Dermis blood vessel endothelial cell (primary cell): ENCODE measurements around the gene SLC14A1. TPM values are rescaled to one million over a fixed set of nuclear protein-coding genes. Genes with fewer than 3 reads are reported as not detected.

Experiments used
- DNase-seq: peaks from one replicate; pipeline ENCODE4 v3.0.0; 2010
- total RNA-seq: library from RNA; depleted of rRNA; stranded (reverse); fragments of >200 nt; gene quantifications from 2 replicates; pipeline ENCODE4 v1.2.3, GENCODE V29; 2014

Gene SLC14A1
- not detected in 2 replicates for total RNA-seq

DNA sequence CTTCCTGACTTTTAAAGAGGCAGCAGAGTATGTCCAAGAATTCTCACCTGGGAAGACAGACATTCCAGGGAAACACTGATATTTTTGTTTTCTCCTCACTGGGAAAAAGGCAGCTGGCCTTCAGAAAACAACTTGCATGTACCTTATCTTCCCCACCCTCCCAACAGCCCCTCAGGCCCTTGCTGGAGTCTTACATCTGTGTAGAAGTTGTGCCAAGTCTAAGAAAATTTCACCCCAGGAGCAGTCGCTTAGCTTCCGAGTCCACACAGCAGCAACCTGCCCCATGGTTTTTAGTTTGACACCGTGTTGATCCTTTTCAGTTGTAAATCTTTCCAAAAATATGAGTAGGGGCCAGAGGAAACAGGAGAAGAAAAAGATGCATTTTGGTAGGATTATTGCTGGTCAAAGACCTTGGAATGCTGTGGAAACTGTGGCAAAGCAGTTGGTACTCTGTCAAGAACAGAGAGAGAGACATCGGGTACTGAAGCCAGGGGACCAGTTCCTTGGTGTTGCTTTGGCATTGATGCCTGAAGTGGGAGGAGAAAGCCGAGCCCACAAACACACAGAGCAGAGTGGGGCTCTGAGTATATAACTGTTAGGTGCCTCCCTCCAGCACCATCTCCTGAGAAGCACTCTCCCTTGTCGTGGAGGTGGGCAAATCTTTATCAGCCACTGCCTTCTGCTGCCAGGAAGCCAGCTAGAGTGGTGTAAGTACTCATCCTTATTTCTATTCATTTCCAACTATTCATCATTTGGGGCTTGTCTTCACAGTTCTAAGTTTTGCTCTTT is at the start of gene SLC14A1:
Gene SLC14A1, plus strand, starts transcription at position 615 of the 789 bp plus-strand sequence. CDS start 6,140 bp downstream, outside the sequence.
- DNase-seq = no peak

DNA sequence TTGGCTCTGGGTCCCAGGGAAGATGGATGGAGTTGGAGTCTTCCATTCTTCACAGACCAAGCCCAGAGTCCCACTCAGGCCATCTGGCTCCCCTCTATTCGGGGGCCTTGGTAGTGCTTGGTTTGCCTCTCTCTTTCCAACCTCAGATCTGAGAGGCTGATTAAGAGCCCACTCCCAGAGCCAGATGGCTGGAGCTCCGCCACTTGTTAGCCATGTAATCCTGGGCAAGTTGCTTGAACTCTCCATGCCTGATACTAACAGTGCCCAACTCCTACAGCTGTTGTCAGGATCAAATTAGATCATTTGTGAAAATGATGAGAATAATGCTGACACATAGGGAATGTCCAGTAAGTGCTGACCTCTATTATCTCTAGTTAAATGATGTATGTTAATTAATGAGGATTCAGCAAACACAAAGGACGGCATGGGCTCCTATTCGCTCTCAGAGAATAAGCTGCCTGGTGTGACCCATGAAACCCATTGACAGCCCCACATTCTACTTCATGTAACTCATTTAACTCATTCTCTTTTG is 46.6 kb upstream of the SLC14A1 start:
- no peak for DNase-seq

DNA sequence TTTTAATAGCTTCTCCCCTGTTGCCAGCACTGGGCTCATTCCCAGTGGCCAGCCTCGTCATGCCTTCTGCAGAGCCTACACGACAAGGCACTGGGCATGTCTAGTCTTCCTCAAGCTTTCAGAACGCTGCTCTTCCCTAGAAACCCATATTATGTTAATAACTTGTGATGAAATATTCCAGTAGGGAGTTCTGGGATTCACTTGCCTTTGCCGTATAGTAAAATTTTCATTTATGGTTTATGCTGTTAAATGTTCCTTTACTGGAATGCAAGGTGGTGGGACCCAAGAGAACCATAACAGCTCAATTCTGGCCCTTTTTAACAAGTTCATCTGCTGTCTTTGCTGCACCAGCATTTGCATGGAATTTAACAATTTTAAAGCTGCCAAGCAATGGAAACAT is 45.5 kb upstream of the SLC14A1 start:
- DNase-seq = no peak

DNA sequence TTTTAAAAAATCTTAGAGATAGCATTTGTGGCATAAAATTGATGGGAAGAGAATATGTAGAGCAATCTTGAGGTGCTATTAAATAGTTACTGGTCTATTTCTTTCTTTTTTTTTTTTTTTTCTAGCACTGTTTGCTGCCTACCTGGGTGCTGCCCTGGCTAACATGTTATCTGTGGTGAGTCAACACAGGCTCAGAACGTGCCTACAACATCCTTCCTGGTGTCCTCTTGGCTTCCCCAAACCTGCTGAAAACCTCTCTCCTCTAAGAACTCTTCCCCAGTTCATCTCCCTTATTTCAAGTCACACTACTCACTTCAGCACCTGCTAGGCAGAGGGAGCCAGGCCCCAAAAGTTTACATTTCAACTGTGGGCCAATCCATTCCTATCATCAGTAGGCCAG is 45.1 kb upstream of the SLC14A1 start:
- no peak for DNase-seq

DNA sequence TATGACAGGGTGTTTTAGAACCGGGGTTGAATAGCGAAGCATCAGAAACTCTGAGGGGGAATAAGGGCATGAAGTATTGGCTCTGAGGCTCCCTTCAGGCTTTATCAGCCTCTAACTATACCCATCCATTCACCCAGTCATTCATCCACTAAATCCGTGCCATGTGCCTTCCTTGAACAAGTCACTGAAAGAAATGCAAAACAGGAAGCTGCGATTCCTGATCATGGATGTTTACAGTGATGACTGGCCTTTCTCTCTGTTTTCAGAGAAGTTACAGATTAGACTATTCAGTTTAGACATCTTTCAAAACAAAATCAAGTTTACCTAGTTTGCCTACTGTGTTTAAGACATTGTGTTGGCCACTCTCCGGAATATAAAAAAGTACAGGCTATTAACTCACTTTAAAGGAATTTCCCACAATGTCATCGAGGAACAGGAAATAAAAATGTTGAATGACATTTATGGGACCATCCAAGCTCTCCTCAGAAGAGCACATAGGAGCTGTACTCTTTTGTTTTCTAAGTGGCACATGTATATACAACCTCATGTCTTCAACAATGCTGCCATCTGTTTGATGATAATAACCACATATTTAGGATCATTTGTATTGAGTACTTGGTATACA is 43.8 kb upstream of the SLC14A1 start:
- DNase-seq = no peak

- DNase-seq = no peak
Measured at GRCh38 chr18:45682181-45682580, 41.8 kb upstream of the SLC14A1 start.

DNA sequence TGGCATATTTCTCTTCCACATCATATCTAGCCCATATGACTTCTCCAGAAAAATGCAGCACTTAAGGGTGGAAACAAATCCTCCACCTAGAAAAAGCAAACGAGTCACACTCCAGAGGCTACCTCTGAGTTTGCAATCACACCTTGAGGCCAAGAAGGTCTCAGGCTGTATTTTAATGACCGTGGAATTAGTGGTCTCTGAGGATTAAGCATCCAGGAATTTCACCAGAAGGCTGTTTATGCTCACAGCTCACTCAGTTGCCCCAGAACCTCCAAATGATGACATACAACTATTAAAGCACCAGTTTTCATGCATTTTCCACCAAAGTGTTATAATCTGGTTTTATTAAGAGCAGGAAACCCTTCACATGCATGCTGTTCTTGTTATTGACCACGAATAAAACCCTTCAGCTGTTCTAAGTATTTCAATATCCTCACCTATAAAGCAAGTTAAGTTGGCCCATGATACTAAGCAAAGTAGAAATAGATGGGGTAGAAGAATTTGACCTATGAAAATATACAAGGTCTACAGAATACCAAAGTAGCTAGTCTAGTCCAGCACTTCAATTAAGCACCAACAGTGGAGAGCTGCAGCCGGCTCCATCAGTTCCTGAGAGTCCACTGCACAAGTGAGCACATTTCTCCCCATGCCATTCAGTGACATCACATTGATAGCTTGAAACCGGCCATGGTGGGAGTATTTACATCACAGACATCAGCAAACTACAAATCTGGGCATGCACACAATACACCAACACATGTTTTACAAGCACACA is 39.5 kb upstream of the SLC14A1 start:
- no peak for DNase-seq

- no peak for DNase-seq
Measured at GRCh38 chr18:45686891-45687611, 36.9 kb upstream of the SLC14A1 start.

DNA sequence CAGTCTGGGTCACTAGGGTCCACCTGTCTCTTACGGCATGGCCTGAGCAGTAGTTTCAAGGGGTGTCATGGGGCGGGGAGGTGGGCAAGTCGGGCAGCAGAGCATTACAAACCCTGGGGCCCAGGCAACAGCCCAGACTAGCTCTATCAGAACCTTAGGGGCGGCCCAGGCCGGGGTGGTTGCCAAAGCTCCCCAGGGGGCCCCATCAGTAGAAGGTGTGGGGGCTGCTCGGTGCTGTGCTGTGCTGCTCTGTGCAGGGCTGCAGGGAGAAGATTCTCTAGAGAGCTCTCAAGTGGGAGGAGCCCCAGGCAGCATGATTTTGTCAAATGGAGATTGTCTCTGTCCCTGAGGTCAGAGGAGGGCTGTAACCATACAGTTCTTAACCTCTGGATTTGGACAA is 36.4 kb upstream of the SLC14A1 start:
- DNase-seq = no peak

GRCh38 chr18:45688113-45688512 is 35.9 kb upstream of the SLC14A1 start:
- no peak for DNase-seq

DNA sequence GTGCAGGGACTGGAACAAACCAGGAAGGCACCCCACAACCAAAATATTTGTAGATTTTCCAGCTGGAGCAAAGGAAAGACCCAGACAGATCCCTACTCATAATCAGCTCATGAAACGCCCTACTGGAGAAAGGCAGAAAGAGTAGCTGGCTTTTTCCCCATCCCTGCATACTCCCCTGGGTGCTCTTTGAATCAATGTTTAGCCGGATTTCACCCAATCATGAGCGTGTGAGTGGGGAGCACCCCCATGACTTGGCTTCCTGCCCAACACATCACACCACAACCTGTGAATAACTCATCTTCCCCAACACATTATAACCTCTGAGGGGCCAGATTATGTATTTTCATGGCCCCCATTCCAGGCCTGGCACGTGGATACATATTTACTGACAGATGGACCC is 35.1 kb upstream of the SLC14A1 start:
- no peak for DNase-seq

- no peak for DNase-seq
Measured at GRCh38 chr18:45689396-45689795, 34.6 kb upstream of the SLC14A1 start.

DNA sequence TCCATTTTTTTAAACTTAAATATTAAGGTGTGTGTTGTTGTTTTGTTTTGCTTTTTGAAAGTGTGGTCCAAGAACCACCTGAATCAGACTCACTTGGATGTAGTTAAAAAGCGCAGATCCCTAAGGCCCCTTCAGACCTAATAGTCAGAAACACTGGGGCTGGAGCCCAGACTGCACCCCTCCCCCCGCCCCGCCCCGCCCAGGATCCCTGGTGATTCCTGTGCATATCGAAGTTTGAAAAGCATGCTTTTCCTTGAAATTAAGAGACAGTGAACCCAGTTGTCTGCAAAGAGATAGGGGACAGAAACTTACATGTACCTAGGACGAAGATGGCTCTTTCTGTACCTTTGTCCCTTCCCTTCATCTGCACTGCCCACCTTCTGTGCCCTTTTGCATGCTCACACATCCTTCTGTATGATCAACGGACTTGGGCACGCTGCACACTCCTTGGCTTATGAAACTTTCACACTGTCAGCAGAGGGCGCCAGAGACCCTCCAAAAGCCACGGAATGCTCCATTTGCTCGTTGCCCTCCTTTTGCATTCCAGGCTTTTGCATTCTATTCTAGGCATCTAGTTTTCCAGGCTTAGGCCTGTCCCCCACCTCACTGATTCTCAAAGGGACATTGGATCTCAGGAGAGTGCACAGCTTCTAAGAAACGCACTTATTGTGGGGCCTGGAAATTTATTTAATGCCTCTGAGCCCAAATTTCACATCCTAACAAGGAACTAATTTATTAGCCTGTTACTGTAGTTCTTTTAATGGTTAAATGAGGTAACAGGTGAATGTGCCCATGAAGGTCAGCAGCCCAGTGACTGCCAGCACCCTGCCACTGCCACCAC is 32.8 kb upstream of the SLC14A1 start:
- DNase-seq = peak; percentile 84

GRCh38 chr18:45691816-45692179 is 32.2 kb upstream of the SLC14A1 start:
- DNase-seq = no peak

DNA sequence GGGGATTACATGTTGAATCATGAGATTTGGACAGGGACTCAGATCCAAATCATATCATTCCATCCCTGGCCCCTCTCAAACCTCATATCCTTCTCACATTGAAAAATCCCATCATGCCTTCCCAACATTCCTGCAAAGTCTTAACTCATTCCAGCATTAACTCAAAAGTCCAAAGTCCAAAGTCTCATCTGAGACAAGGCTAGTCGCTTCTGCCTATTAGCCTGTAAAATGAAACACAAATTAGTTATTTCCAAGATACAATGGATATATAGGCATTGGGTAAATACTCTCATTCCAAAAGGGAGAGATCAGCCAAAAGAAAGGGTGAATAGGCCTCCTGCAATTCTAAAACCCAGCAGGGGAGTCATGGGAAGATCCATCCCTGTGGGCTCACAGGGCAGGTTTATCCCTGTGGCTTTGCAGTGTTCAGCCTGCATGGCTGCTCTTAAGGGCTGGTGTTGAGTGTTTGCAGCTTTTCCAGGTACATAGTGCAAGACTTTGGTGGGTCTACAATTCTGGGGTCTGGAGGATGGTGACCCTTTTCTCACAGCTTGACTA is 21.2 kb upstream of the SLC14A1 start:
- DNase-seq = no peak

DNA sequence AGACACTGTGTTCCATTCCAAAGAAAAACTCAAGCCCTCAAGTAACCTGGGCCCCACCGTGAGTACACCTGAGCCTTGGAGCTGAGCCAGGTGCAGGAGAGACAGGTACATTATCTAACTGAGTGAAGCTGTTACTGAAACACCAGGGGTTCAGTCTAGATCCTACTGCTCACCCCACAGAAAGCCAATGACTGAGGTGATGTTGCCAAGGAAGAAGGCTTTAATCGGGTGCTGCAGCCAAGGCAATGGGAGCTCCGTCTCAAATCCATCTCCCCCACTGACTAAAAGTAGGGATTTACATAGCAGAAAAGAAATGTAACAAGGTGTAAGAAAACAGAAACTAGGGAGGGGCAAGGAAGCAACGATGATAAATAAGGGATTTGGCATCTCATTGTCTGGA is 15.2 kb upstream of the SLC14A1 start:
- no peak for DNase-seq

DNA sequence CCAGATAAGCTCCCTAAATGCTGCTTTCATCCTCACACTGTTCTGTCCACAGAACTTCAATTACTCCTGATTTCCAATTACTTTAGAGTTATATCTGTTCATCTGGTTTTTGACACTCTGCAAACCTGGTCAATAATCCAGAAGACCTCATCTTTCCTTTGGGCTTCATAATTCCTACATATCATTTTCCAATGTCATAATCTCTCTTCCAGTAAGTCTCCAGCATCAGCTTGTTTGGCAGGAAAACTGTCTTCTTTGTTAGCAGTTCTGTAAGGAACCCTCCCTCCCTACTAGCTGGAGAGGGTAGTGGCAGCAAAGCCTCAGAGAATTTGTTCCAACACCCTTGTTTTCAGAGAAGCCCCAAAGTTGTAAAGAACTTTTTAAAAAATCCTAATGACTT is 11.9 kb upstream of the SLC14A1 start:
- no peak for DNase-seq

GRCh38 chr18:45713239-45713638 is 10.7 kb upstream of the SLC14A1 start:
- no peak for DNase-seq

DNA sequence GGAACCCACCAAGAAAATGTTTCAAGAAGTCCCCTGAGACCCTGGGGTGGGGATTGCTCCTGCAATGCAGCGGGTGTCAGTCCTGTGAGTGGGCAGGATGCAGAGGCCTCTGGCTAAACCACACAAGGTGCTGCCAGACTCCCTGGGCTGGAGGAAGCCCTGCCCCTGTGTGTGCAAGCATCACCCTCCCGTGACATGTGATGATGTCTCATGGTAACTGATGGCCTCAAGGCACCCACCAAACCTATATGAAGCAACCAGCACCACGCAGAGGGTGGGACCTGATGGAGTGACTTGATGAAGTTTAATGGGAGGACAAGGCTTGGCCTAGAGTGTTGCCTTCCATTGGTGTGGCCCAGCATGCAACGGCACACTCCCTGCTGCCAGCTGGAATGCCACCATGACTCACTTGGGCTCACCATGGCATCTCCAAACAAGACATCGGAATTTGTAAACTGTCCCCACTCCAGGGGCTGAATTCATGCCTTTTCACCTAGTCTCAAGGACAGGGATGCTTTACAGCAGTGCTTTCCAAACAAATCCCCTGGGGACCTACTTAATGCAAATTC is 8.7 kb upstream of the SLC14A1 start:
- DNase-seq = no peak

DNA sequence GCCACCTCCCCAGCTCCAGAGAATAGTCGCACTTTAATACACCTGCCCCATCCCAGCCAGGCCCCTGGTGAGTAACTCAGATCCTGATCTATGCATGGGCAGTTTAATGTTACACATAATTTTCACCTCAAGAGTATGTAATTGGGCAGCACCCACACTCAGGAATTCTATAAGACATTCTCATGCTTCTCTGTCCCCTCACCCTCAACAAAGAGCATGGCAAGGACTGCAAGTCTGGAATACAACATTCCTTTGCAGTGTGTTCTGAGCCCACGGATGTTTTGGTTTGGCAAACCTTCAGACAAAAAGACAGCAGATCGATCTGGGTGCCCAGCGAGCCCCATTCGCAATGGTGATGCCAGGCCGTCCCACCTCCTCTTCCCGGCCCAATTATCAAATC is 4.9 kb upstream of the SLC14A1 start:
- no peak for DNase-seq

DNA sequence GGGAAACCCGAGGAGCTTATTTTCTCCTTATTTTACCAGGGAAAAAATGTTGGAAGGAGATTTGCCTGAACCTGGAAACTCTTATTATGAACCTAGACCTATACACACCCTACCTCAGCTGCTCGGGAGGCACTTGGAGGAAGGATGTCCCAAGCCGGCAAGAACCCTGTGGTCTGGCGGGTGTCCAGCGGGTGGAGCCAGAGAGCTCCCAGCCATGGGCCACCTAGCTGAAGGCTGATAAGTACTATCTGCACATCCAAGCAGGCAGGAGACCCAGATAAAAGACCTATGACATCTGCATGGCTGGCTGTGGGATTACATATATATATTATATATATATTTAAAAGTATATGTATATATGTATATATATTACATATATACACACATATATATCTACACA is 1.1 kb upstream of the SLC14A1 start:
- peak; percentile 85 for DNase-seq
